ENCODE measurements around the gene ACTN4.

GRCh38 chr19:38673030-38673429, 25.6 kb downstream of the ACTN4 start:
- TF ChIP-seq POLR2A (IDR thresholded peaks at IDR 0.05) (no peak), CTCF (IDR thresholded peaks at IDR 0.05) (no peak)
